ENCODE data around the gene ANTKMT. TPM values are rescaled to one million over a fixed set of nuclear protein-coding genes. Genes with fewer than 3 reads are reported as not detected.

The ANTKMT gene
- total and polyA plus RNA-seq, 2 of the 4 experiments (the other 2 are of a cell fraction): 7.3 to 16.2 TPM

DNA sequence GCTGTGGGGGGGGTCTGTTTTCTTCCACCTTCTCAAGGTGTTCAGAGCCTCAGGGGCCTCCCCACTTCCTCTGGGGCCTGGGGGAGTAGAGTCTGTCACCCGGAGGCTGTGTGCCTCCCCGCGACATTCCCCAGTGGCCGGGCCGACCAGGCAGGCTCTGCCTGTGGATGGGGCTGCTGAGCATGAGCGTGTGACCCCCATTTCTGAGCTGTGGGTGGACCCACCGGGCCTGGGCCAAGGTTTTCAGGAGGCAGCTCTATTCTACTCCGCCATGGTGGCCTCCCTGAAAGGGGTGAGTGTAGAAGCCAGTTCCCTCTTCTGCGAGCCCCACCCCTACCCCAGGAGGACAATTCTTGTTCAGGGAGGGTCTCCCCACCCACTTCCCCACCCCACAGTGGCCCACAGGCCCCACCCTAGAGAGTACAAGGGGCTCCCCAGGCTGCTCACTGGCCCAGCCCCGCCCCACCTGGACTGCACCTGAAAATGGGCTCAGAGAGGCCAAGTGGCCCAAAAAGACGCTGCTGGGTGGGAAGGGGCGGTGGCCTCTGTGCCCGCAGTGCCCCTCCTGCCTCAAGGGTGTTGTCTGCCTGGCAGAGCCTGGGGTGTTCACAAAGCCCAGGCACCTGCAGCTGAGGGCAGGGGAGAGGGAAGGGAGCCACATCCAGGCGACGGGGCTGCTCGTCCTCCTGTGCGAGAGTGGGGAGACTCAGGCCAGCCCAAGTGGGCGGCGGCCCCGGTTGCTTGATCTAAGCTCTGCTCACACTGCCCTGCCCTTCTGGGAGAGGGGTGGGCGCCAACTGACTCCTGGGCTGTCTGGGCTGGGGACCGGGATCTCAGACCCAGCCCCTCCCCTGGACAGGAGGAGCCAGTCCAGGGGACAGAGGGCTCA is 40.9 kb downstream of the ANTKMT start:
- H3K27ac ChIP-seq (ENCODE audit: insufficient read depth, low read length): no peak overlapping the region
- no peak overlapping the region for H3K4ac ChIP-seq (ENCODE audit: low read depth, low read length)
- H2BK120ac ChIP-seq (ENCODE audit: low read depth, low read length): no peak overlapping the region
- POLR2A ChIA-PET (ENCODE audit: unreplicated experiment): no interaction called here
- no peak overlapping the region for H2AK5ac ChIP-seq (ENCODE audit: low read depth, low read length)
- H4K20me1 ChIP-seq (ENCODE audit: insufficient read depth, low read length): no peaks in the 10 kb centered on the region
- ATAC-seq (ENCODE audit: low read depth) (no peak), DNase-seq (no peak)
- H3K27me3 ChIP-seq (ENCODE audit: control insufficient read depth, insufficient read depth, low read length): peaks cover 4% of the 10 kb centered on the region; the same call in 1 of the 2 replicates
- no peaks in the 10 kb centered on the region for H3K9me3 ChIP-seq (ENCODE audit: control insufficient read depth, insufficient read depth, low read length)
- in situ Hi-C loops (cut with MboI; ENCODE audit: low sequenced_read_pairs) (no loop called here), dilution Hi-C loops (cut with HindIII; ENCODE audit: low sequenced_read_pairs, unreplicated experiment) (no loop called here), intact Hi-C loops (cut with micrococcal nuclease) (no loop called here)
- no peak overlapping the region for H2AK9ac ChIP-seq (replicated peaks; ENCODE audit: low read depth, low read length, poor library complexity)
- no peak overlapping the region for H2BK5ac ChIP-seq (ENCODE audit: low read depth, low read length, poor library complexity, severe bottlenecking)
- no peak overlapping the region for H3K56ac ChIP-seq (ENCODE audit: extremely low read depth, insufficient read depth, low read length)
- no TSS peak for BruUV-seq (replicated peaks)
- H3K4me1 ChIP-seq (ENCODE audit: control insufficient read depth, insufficient read depth, low read length): no peaks in the 10 kb centered on the region
- no peak overlapping the region for H3K9ac ChIP-seq (ENCODE audit: low read depth, low read length)
- H2BK15ac ChIP-seq (ENCODE audit: low read depth, low read length): no peak overlapping the region
- H3K9me1 ChIP-seq (ENCODE audit: insufficient read depth, low read length): no peaks in the 10 kb centered on the region
- H3K4me2 ChIP-seq (ENCODE audit: low read depth, low read length): no peak overlapping the region
- CTCF ChIA-PET: no interaction called here
- H3K79me1 ChIP-seq (ENCODE audit: low read depth in 1 of 2, low read length in 2 of 2): no peaks in the 10 kb centered on the region
- no peak overlapping the region for H3K14ac ChIP-seq (replicated peaks; ENCODE audit: low read depth, low read length)
- no peaks in the 10 kb centered on the region for H3K36me3 ChIP-seq (ENCODE audit: control insufficient read depth, insufficient read depth, low read length)
- WGBS, 2 experiments (ENCODE audit: extremely low coverage in 2 of 2, insufficient read length in 1 of 2): 67% methylated on average over 6 of the region's 22 CpGs; no CpG with 5 or more reads in 1 of the 2 experiments
- no peak overlapping the region for H3K23ac ChIP-seq (ENCODE audit: low read depth, low read length)
- no peak overlapping the region for H4K8ac ChIP-seq (ENCODE audit: low read depth in 2 of 2, low read length in 2 of 2)
- H2BK20ac ChIP-seq (ENCODE audit: low read depth, low read length): no peak overlapping the region
- no peak overlapping the region for H3K4me3 ChIP-seq (ENCODE audit: insufficient read depth, low read depth, low read length)
- H4K91ac ChIP-seq (ENCODE audit: insufficient read depth, low read depth, low read length): no peak overlapping the region
- no peak overlapping the region for H4K5ac ChIP-seq (ENCODE audit: low read depth, low read length)
- no peak overlapping the region for H3K18ac ChIP-seq (ENCODE audit: low read depth, low read length)
- H2AFZ ChIP-seq (replicated peaks; ENCODE audit: low read length, poor library complexity): no peak overlapping the region
- no peak for TF ChIP-seq MXI1 (IDR thresholded peaks at IDR 0.05; ENCODE audit: borderline replicate concordance, low read depth, low read length)
- no peak for TF ChIP-seq RAD21 (IDR thresholded peaks at IDR 0.05; ENCODE audit: low read length)
- TF ChIP-seq CHD1 (IDR thresholded peaks at IDR 0.05; ENCODE audit: low read depth, low read length): no peak
- TF ChIP-seq BHLHE40 (IDR thresholded peaks at IDR 0.05; ENCODE audit: low read depth, low read length): no peak
- no peak for TF ChIP-seq MAZ (IDR thresholded peaks at IDR 0.05; ENCODE audit: borderline replicate concordance, low read depth, low read length)
- TF ChIP-seq, protein P1, sequence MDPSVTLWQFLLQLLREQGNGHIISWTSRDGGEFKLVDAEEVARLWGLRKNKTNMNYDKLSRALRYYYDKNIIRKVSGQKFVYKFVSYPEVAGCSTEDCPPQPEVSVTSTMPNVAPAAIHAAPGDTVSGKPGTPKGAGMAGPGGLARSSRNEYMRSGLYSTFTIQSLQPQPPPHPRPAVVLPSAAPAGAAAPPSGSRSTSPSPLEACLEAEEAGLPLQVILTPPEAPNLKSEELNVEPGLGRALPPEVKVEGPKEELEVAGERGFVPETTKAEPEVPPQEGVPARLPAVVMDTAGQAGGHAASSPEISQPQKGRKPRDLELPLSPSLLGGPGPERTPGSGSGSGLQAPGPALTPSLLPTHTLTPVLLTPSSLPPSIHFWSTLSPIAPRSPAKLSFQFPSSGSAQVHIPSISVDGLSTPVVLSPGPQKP (IDR thresholded peaks at IDR 0.05; ENCODE audit: borderline replicate concordance, low read depth, low read length): no peak
- TF ChIP-seq RFX5 (IDR thresholded peaks at IDR 0.05; ENCODE audit: low read depth, low read length): no peak
- no peak for TF ChIP-seq RCOR1 (IDR thresholded peaks at IDR 0.05; ENCODE audit: insufficient replicate concordance, low read length)
- TF ChIP-seq NFE2L2 (IDR thresholded peaks at IDR 0.05; ENCODE audit: low read depth, low read length): no peak
- no peak for TF ChIP-seq FOS (IDR thresholded peaks at IDR 0.05; ENCODE audit: low read depth, low read length)
- TF ChIP-seq, protein P2, sequence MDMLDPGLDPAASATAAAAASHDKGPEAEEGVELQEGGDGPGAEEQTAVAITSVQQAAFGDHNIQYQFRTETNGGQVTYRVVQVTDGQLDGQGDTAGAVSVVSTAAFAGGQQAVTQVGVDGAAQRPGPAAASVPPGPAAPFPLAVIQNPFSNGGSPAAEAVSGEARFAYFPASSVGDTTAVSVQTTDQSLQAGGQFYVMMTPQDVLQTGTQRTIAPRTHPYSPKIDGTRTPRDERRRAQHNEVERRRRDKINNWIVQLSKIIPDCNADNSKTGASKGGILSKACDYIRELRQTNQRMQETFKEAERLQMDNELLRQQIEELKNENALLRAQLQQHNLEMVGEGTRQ (IDR thresholded peaks at IDR 0.05; ENCODE audit: low read depth, low read length): no peak
- TF ChIP-seq CEBPB (IDR thresholded peaks at IDR 0.05; ENCODE audit: low read depth, low read length): no peak
- TF ChIP-seq, protein P3, sequence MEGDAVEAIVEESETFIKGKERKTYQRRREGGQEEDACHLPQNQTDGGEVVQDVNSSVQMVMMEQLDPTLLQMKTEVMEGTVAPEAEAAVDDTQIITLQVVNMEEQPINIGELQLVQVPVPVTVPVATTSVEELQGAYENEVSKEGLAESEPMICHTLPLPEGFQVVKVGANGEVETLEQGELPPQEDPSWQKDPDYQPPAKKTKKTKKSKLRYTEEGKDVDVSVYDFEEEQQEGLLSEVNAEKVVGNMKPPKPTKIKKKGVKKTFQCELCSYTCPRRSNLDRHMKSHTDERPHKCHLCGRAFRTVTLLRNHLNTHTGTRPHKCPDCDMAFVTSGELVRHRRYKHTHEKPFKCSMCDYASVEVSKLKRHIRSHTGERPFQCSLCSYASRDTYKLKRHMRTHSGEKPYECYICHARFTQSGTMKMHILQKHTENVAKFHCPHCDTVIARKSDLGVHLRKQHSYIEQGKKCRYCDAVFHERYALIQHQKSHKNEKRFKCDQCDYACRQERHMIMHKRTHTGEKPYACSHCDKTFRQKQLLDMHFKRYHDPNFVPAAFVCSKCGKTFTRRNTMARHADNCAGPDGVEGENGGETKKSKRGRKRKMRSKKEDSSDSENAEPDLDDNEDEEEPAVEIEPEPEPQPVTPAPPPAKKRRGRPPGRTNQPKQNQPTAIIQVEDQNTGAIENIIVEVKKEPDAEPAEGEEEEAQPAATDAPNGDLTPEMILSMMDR (conservative IDR thresholded peaks at IDR 0.05; ENCODE audit: low read depth, low read length): no peak
- no peak for TF ChIP-seq POLR2A (IDR thresholded peaks at IDR 0.05; ENCODE audit: low read depth, low read length)
- TF ChIP-seq MAFK (IDR thresholded peaks at IDR 0.05; ENCODE audit: low read depth, low read length): no peak

All from IMR-90 (cell line).